Ammon's horn (tissue), 1 donor: Measurements from ENCODE around the gene CCR9.
"Not testable (repeated sequence)": the region's sequence is repeated elsewhere in the genome, so short reads cannot be mapped to it uniquely, and the experiment has no call there.

Experiments used
- DNase-seq: peaks from one replicate; pipeline ENCODE4 v3.0.0-alpha.2; 2016; ENCODE audit warnings: low spot score

Gene CCR9, protein sequence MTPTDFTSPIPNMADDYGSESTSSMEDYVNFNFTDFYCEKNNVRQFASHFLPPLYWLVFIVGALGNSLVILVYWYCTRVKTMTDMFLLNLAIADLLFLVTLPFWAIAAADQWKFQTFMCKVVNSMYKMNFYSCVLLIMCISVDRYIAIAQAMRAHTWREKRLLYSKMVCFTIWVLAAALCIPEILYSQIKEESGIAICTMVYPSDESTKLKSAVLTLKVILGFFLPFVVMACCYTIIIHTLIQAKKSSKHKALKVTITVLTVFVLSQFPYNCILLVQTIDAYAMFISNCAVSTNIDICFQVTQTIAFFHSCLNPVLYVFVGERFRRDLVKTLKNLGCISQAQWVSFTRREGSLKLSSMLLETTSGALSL

DNA sequence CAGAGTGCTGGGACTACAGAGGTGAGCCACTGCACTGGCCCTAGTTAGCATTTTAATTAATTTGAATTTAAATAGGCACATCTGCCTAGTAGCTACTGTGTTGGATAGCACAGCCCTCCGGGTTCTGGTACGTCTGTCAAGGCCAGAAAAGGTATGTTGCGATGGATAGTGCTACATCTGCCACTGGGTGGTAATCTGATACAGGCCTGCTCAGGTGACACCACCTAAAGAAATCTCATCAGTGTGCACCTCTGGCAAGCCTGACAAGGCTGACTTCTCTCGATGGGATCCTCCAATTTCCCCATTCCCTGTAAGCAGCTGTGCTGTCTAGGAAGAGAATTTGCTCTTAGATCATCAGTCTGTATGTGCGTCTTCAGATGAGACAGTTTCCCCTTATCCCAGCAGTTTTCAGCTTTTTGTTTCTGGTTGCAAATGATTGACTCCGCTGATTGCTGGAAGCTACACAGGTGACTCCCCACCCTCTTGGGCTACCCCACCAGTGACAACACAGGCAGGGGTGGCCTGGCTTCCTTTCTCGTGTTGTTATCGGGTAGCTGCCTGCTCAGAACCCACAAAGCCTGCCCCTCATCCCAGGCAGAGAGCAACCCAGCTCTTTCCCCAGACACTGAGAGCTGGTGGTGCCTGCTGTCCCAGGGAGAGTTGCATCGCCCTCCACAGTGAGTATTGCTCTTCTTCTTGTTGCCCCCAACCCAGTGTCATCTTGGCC lies at the start of gene CCR9:
TSS of gene CCR9 (plus strand) at position 565 of the 727 bp plus-strand sequence. CDS start 8,391 bp downstream, outside the sequence.
- DNase-seq: no peak

DNA sequence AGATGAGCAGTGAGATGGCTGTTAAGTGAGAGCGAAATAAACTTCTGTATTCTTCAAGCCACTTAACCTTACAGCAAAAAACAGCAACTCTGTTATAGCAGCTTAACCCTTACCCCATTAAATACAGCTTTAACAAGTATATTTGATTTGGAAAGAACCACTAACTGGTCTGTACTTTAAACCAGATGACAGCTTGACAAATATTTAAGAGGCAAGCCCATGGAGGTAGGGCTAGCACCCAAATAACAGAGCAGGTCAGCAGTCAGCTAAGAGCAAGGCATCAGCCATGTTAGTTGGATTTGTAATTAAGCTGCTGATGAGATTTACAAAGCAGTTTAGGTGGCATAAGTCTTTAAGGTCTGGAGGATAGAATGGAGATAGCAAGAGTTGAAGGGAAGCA lies 47.9 kb upstream of the CCR9 start:
- DNase-seq: no peak

DNA sequence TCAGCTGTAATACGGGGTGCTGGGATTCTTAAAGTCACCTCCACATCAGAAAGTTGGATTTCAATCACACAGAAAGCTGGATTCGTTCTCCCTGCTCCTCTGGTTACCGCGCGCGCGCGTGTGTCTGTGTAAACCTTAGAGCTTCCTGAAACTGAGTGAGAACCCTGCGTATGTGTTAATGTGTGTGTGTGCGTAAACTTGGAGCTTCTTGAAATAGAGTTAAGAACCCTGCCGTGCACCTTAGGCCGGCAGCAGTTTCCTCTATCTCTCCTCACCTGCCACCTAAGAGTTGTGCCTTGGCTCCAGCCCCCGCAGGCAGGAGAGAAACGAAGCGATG lies 45.0 kb upstream of the CCR9 start:
- peak; percentile 15 for DNase-seq

DNA sequence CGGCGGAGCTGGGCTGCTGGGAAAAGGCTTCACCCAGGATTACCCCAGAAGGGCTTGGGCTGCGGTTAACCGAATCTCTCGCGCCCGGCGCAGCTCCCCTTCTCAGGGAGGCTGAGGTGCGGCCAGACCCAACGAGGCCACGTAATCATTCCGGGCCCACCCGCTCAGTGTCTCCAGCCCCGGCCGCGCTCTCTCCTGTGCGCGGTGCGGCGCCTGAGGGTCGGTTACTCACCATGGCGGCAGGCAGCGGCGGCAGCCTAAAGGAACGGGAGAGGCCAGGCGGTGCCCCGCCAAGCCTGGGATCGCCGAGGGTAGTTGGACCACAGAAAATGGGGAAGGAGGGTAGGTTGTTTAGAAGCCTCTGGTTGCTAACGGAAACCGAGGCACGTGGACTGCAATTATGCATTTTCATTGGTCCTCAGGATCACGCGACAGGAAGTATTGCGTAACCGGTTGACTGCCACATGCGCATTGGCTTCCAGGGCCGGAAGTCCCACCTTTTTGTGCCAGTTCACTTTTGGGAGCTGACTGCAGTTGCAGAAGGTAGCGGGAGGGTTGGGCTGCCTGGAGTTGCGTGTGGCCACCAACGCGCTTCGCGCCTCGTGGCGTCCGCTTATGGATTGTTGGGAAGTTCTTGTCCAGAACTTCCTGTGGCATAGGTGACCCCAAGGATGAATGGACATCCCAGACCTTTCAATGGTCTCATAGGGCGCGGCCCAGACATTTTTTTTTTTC lies 44.4 kb upstream of the CCR9 start, which contains the start of gene LZTFL1:
TSS of gene LZTFL1 (minus strand) at position 363 of the 735 bp plus-strand sequence. CDS start at position 235, 128 bp downstream.
- DNase-seq: peak; percentile 96

DNA sequence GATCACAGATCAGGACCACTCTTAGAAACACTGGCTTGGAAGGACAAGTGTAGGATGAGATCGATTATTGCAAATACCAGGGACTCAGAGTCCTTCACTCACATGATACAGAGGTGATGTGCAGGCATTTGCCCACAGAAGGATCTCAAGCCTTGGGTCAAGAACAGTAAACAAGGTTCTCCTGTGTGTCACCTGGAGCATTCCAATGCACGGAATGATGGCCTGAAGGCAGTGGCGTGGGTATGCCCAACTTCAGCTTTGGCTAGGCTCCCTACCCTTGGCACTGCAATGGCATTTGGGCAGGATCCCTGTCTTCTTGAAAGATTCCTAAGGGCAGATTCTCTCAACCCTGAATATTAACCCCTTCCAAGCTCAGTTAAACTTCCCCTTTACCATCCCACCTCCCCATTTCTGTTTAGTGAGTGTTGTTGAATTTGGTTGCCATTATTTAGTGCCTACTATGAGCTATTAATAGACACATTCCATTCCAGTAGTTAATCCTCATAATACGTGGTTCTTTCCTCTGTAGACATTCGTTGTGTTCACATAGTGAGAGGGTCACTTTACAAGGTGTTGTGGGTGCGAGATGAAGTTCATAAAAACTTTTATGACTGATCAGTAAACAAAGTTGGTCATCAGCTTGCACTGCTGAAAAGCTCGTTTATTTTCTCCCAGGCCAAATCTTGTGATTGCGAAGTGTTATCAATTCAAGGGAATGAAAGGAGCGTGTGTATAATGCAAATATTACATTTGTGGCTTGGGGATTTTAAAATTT lies 43.3 kb upstream of the CCR9 start:
- DNase-seq: no peak

DNA sequence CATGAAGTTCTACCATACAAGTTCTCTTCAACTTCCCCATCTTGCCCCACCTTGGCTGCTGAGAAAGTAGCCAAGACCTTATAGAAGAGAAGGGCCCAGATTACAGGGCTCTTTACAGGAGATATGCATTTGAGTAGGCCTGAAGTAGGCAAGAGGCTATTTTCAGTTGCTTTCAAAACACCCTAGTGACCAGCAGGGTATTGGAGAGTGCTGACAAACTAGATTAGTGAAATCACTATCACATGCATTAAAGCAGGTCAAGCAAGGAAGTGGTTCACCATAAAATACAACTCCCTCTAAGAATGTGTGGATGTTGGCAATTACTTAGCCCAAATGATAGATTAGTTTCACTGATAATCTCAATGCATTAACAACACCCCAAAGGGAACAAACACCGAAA lies 41.7 kb upstream of the CCR9 start:
- DNase-seq: no peak

DNA sequence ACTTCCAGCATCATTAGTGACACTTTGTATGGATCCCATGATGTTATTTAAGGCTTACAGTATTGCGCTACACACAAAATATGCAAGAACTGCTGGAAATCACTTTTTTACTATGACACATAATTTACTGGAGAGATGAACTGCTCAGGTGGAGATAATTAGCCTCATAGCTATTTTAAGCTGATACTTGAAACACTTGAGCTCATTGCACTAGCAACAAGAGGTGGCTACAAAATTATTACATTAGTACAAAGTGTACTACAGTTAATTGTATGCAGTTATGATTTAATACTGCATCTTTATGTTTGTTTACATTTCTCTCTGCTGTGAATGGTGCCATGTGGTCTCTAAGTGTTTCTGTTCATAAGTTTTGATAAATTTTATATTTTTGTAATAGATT lies 38.0 kb upstream of the CCR9 start:
- DNase-seq: no peak

DNA sequence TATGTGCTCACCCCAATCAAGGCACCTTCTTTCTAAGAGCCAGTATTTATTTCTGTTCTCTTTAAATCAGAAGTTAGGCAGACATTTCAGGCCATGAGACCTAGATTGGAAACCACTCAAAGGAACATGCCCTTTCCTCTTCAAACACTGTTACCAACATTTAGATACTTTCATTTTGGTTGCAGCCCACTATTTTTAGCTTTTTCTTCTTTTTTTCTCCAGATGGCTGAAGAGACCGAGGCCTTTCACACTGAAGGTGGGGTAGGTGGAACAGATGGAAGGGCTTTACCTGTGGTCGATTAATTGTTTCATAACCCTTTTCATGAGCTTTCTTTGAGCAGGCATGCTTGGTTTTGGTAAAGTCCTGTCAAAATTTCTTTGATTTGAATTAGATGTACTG lies 33.5 kb upstream of the CCR9 start:
- DNase-seq: no peak

DNA sequence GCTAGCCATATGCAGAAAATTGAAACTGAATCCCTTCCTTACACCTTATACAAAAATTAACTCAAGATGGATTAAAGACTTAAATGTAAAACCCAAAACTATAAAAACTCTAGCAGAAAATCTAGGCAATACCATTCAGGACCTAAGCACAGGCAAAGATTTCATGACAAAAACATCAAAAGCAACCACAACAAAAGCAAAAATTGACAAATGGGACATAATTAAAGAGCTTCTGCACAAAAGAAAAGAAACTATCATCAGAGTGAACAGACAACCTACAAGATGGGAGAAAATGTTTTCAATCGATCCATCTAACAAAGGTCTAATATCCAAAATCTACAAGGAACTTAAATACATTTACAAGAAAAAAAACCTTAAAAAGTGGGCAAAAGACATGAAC lies 30.0 kb upstream of the CCR9 start:
- DNase-seq: not testable (repeated sequence)

DNA sequence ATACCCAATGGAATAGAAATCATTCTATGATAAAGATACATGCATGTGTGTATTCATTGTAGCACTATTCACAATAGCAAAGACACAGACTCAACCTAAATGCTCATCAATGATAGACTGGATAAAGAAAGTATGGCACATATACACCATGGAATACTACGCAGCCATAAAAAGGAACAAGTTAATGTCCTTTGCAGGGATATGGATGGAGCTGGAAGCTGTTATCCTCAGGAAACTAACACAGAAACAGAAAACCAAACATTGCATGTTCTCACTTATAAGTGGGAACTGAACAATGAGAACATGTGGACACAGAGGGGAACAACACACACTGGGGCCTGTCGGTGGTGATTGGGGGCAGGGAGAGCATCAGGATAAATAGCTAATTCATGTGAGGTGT lies 29.3 kb upstream of the CCR9 start:
- not testable (repeated sequence) for DNase-seq

DNA sequence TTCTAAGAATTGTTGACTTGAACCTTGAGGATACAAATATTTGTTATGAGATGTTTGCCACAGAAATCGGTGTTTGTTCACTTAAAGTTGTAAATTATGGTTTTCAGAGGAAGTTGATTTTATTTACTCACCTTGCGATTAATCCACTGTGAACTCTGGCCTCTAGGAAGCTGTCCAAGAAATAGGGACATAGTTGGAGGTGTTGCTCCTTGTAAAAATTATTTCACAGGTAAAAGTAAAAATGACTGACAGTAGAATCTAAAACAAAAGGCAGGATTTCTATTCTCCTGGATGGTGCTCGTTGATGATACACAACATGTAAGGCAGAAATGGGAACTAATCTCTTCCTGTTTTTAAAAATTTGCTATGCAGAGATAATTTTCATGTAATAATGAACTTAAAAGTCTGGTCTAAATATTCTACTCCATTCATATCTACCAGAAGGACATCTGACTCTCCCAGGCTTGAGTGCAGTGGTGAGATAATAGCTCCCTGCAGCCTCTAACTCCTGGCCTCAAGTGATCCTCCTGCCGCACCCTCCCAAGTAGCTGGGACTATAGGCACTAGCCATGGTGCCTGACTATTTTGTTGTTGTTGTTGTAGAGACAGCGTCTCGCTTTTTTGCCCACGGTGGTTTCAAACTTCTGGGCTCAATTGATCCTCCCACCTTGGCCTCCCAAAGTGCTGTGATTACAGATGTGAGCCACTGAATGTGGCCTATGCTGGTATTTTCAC lies 27.4 kb upstream of the CCR9 start:
- DNase-seq: no peak

DNA sequence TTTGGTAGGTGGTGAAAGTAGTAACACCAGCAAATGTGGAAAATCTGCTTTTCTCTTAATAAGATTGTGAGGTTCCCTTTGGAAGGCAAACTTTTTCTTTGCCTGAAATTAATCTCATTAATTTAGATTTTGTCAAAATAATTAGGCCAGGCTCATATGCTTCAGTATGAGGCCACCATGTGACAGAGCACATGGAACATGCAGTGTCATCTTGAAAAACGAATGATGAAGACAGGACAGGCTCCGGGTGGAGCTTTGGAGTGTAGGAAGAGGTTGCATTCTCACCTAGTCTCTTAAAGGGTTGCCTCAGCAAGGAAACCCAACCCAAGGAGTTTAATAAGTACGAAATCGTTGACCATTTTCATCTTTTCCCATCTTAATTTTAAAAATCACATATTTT lies 25.9 kb upstream of the CCR9 start:
- DNase-seq: no peak

DNA sequence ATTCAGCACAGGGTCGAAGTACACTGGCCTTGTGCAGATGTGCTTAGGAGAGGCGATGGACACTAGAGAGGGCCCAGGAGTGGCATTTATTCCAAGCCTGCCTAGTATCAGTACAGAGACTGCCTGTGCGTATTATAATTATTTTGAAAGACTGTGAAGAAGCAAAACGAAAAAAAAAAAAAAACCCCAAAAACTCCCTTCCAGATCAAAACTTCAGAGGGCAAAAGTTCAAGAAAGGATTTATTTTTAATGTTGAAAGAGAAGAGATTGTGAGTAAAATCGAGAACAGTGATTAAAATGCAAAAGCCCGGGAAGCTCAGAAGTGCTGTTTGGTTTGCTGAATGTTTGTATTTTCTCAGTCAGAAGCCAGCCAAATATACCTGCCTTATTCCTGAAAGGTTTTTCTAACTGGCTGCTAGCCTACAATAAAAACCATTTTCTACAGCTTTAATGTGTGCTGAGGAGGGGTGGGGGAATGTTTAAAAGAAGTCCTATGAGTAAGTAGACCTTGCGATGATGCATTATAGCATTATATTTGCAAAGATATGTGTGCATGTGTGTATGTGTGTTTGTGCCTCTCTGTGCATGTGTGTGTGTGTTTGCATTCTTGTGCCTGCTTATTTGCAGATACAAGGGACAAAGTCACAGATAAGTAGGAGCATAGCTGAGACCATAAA lies 25.2 kb upstream of the CCR9 start:
- no peak for DNase-seq

DNA sequence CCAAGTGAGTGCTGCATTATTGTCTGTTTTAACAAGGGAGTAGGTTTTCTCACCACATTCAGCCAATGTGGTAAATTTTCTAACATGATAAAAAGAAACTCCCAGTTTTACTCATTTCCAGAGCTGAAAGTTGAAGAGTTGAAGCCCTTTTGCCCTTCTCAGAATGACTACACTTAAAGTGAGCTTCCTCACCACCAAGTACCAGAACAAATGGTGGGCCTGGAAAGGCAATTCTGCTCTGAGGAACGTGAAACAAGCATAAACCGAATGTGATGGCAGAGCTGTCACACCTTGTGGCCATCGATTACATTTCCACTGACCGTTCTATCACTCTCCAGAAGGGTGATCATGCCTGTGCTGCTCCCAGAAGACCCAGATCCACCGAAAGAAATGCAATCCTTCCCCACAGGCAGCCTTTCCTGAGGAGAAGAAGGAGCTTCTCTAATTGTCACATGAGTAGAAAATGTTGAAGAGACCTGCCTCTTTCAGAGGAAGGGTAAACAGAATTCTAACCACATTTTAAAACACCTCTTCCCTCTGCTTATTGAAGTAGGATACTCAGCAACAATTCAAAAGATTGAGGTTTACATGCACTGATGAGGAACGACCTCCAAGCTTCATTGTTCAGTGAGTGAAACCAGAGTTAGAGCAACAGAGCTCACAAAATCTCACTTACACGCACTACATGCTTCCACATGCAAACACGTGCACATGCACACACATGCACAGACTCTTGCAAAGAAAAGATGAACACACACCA lies 21.4 kb upstream of the CCR9 start:
- no peak for DNase-seq

DNA sequence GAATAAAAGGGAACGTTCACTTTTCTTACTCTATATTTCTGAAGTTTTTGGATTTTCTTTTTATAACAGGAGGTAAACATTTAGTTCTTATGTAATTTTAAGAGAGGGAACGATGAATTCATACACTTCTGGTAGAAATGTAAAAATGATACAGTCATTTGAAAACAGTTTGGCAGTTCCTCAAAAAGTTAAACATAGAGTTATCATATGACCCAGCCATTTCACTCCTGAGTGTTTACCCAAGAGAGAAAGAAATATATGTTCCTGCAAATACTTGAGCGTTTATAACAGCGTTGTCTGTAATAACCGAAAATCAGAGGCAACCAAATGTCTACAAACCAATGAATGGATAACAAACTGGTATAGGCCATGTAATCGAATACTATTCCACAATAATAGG lies 20.8 kb upstream of the CCR9 start:
- DNase-seq: no peak

DNA sequence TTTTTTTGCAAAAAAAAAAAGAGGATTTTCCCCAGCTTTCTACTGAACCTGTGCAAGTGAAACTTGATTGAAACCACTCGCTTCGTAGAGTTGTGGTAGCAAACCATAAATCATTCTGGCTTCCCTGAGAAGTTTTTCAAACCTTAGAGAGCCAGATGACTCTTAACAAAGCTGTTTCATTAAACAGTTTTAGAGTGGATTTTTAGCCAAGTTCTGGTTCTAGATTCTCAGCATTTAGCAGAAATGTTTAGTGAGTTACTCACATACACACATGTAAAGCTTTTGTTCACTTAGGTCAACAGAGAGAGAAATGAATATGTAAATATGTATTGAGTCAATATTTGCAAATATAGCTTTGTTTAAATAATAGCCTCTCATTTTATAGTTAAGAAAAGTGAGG lies 18.1 kb upstream of the CCR9 start:
- no peak for DNase-seq

DNA sequence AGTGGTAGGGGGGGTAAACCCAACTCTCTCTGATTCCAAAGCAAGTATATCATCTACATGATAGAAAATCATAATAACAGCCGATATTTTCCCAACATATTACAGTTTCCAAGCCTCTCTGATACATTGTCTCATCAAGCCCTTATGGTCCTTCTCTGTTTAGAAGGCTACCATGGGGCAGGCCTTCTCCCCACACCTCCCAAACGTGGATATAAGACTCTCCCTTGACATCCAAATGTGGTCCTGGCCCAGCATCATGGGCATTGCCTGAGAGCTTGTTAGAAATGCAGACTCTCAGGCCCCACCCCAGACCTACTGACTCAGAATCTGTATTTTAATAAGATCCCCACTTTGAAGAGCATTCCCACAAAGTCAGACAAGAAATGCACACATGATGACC lies 17.7 kb upstream of the CCR9 start:
- no peak for DNase-seq

DNA sequence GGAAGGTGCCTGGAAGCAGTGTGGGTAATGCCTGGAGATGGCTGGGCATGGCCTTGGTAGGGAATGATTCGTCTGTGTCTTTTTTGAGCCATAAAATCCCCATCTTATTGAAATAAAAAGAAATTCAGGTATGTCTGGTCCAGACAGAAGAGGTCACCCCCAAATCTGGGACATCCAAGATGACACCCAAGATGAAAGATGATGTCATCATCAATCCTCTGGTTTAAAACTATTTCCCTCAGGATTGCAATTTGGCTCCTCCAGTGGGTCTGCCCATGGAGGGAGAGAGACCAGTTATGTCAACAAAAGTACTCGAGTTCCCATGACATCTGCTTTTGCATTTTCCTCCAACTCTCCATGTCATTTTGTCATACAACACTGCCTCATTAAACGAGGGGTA lies 16.7 kb upstream of the CCR9 start:
- DNase-seq: no peak

DNA sequence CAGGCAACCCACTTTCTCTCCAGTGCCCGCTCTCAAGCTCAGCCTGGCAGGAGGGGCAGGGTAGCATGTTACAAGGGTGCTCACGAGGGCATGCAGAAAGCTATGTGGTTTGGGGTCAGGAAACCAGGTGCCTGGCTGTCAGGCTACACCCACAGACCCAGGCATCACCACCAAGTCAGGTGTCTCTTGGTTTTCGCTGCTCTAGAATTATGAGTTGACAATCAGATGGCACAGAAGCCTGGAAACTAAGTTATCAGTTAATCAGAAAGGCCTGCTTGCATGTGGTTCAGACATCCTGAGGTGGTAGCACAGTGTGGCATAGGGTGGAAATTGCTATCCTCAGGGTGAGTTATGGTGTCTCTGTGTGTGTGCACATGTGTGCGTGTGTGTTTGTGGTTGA lies 16.2 kb upstream of the CCR9 start:
- DNase-seq: no peak

DNA sequence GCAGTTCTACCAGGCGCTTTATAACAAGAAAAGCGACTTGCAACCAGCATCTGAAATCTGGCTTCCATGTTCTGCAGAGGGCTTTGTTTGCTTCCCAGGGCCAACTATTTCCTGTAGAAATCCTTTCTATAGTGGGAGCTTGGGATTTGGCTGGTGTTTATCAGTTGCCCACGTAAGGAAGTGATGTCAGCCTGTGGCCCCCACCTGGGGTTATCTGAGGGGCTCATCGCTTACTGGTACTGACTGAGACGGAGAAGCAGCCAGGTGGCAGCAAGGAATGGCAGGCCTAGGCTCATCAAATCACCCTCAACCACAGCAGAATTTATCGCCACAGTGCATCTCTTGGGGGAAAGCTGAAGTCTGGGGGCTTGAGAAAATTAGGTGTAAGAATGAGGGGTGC lies 14.6 kb upstream of the CCR9 start:
- DNase-seq: no peak
